H1 (cell line): ENCODE data around the gene ZBTB20. TPM values are rescaled to one million over a fixed set of nuclear protein-coding genes. Genes with fewer than 3 reads are reported as not detected.

Experiments
- CTCF ChIA-PET: fragments of 300-600 bp; sonication (Branson Sonifier 250); formaldehyde crosslinking; loops from one replicate; lab custom pipeline; 2021; ENCODE audit not compliant: partially characterized antibody; lab: Charles Lee
- POLR2A ChIA-PET: fragments of 300-600 bp; sonication (Branson Sonifier 250); formaldehyde crosslinking; loops from one replicate; lab custom pipeline; 2021; ENCODE audit warnings: inconsistent platforms; ENCODE audit not compliant: partially characterized antibody; lab: Charles Lee
- DNase-seq, 2 experiments: peaks; one replicate each; pipeline versions ENCODE4 v3.0.0 to v3.0.0-alpha.2; 2010 to 2022; ENCODE audit warnings: low spot score in 2 of 2, low read depth in 1 of 2, mixed read lengths in 1 of 2
- FAIRE-seq: peaks from 2 replicates; lab custom pipeline; 2011; peaks lifted over from hg19 to GRCh38; lab: Jason Lieb, UNC
- H2AFZ ChIP-seq: 2 replicates; pipeline ENCODE4 v1.8.1; 2012; ENCODE audit warnings: low read length, inconsistent platforms
- H2AK5ac ChIP-seq: 2 replicates; pipeline ENCODE4 v1.6.1; 2013; ENCODE audit warnings: low read depth, low read length
- H2BK120ac ChIP-seq: replicated peaks from 2 replicates; pipeline ENCODE3; 2013; ENCODE audit warnings: low read depth, low read length, inconsistent platforms
- H2BK12ac ChIP-seq: 2 replicates; pipeline ENCODE4 v1.6.1; 2013; ENCODE audit warnings: low read depth, low read length
- H2BK15ac ChIP-seq: 2 replicates; pipeline ENCODE4 v1.6.1; 2013; ENCODE audit warnings: low read length
- H2BK20ac ChIP-seq: 2 replicates; pipeline ENCODE4 v1.6.1; 2013; ENCODE audit warnings: low read length
- H2BK5ac ChIP-seq: 2 replicates; pipeline ENCODE4 v1.6.1; 2013; ENCODE audit warnings: low read depth, low read length
- H3K14ac ChIP-seq: 2 replicates; pipeline ENCODE4 v1.6.1; 2013; ENCODE audit warnings: inconsistent platforms; ENCODE audit not compliant: insufficient read length
- H3K18ac ChIP-seq: 2 replicates; pipeline ENCODE4 v1.6.1; 2013; ENCODE audit warnings: low read length; ENCODE audit errors: extremely low read depth
- H3K23ac ChIP-seq: 2 replicates; pipeline ENCODE4 v1.6.1; 2013; ENCODE audit warnings: inconsistent platforms; ENCODE audit not compliant: insufficient read length
- H3K23me2 ChIP-seq: 2 replicates; pipeline ENCODE4 v1.6.1; 2013; ENCODE audit warnings: low read depth, low read length
- H3K27ac ChIP-seq: 2 replicates; pipeline ENCODE4 v1.6.1; 2011; ENCODE audit warnings: low read depth, low read length, inconsistent platforms
- H3K27me3 ChIP-seq, 4 experiments: replicated peaks in 1 of 4; 1 replicate in 1 of 4; 2 replicates in 3 of 4; pipeline versions ENCODE4 v1.6.1 to v1.8.1; 2011 to 2013; ENCODE audit warnings: low read length in 3 of 4, mild to moderate bottlenecking in 3 of 4, inconsistent platforms in 2 of 4, mixed read lengths in 2 of 4, moderate library complexity in 1 of 4; ENCODE audit not compliant: control insufficient read depth in 3 of 4, insufficient read depth in 3 of 4; ENCODE audit errors: extremely low read depth in 1 of 4
- H3K36me3 ChIP-seq, 4 experiments: 2 replicates each; pipeline versions ENCODE4 v1.6.1 to v1.8.1; 2011 to 2013; ENCODE audit warnings: mild to moderate bottlenecking in 4 of 4, low read length in 3 of 4, moderate library complexity in 2 of 4, control low read depth in 1 of 4, inconsistent platforms in 1 of 4; ENCODE audit not compliant: insufficient read depth in 4 of 4, control insufficient read depth in 2 of 4
- H3K4ac ChIP-seq: replicated peaks from 2 replicates; pipeline ENCODE3; 2013; ENCODE audit warnings: low read length, low read depth, mixed read lengths, inconsistent platforms; ENCODE audit not compliant: insufficient read length
- H3K4me1 ChIP-seq, 4 experiments: replicated peaks in 1 of 4; 1 replicate in 1 of 4; 2 replicates in 3 of 4; pipeline versions ENCODE4 v1.6.1 to v1.8.1; 2011 to 2013; ENCODE audit warnings: low read length in 3 of 4, inconsistent platforms in 2 of 4, mixed read lengths in 1 of 4; ENCODE audit not compliant: insufficient read depth in 4 of 4, control insufficient read depth in 3 of 4
- H3K4me2 ChIP-seq, 2 experiments: 2 replicates each; pipeline versions ENCODE4 v1.6.1 to v1.8.1; 2011 to 2013; ENCODE audit warnings: low read depth in 2 of 2, low read length in 2 of 2, control low read depth in 1 of 2, inconsistent platforms in 1 of 2, mild to moderate bottlenecking in 1 of 2; ENCODE audit not compliant: insufficient read depth in 1 of 2
- H3K4me3 ChIP-seq, 4 experiments: fragments of 200-600, 300-600 bp in 1 of 4; sonication (generic), shearing (Covaris generic), sonication (Bioruptor Twin) in 1 of 4; 2 replicates each; pipeline versions ENCODE4 v1.5.1 to v1.8.1; 2011 to 2016; ENCODE audit warnings: low read length in 4 of 4, low read depth in 3 of 4, control low read depth in 2 of 4, inconsistent platforms in 2 of 4, mild to moderate bottlenecking in 2 of 4, mixed read lengths in 1 of 4, moderate library complexity in 1 of 4; ENCODE audit not compliant: insufficient read depth in 2 of 4; ENCODE audit errors: extremely low read depth in 1 of 4
- H3K56ac ChIP-seq: replicated peaks from 2 replicates; pipeline ENCODE3; 2013; ENCODE audit warnings: low read depth, mild to moderate bottlenecking, mixed read lengths, low read length, inconsistent platforms; ENCODE audit not compliant: insufficient read length
- H3K79me1 ChIP-seq: 2 replicates; pipeline ENCODE4 v1.6.1; 2013; ENCODE audit warnings: low read depth, low read length, control low read depth
- H3K79me2 ChIP-seq, 2 experiments: 2 replicates each; pipeline versions ENCODE4 v1.6.1 to v1.8.1; 2012 to 2013; ENCODE audit warnings: low read length in 2 of 2, mild to moderate bottlenecking in 2 of 2, inconsistent platforms in 1 of 2; ENCODE audit not compliant: insufficient read depth in 2 of 2, control insufficient read depth in 1 of 2
- H3K9ac ChIP-seq, 4 experiments: replicated peaks in 1 of 4; 1 replicate in 1 of 4; 2 replicates in 3 of 4; pipeline versions ENCODE4 v1.6.1 to v1.8.1; 2011 to 2013; ENCODE audit warnings: low read depth in 3 of 4, low read length in 3 of 4, control low read depth in 2 of 4, mild to moderate bottlenecking in 2 of 4, moderate library complexity in 2 of 4, inconsistent platforms in 1 of 4; ENCODE audit errors: extremely low read depth in 1 of 4
- H3K9me3 ChIP-seq, 2 experiments: 2 replicates each; pipeline versions ENCODE4 v1.6.1 to v1.8.1; 2012 to 2013; ENCODE audit warnings: mild to moderate bottlenecking in 2 of 2, moderate library complexity in 2 of 2, control low read depth in 1 of 2, inconsistent platforms in 1 of 2, low read depth in 1 of 2, low read length in 1 of 2, mixed read lengths in 1 of 2; ENCODE audit not compliant: insufficient read depth in 2 of 2
- H4K20me1 ChIP-seq, 2 experiments: replicated peaks in 1 of 2; 2 replicates each; pipeline versions ENCODE3 to v1.8.1; 2011 to 2013; ENCODE audit warnings: inconsistent platforms in 2 of 2, low read length in 2 of 2, mild to moderate bottlenecking in 1 of 2; ENCODE audit not compliant: insufficient read depth in 2 of 2, control insufficient read depth in 1 of 2
- H4K5ac ChIP-seq: 2 replicates; pipeline ENCODE4 v1.6.1; 2013; ENCODE audit warnings: low read length, low read depth, mixed read lengths, inconsistent platforms; ENCODE audit not compliant: insufficient read length
- H4K8ac ChIP-seq: 2 replicates; pipeline ENCODE4 v1.8.0; 2013; ENCODE audit warnings: mild to moderate bottlenecking, moderate library complexity, low read length, inconsistent platforms; ENCODE audit not compliant: insufficient read depth; ENCODE audit errors: extremely low read depth
- H4K91ac ChIP-seq: replicated peaks from 2 replicates; pipeline ENCODE3; 2013; ENCODE audit warnings: low read length, mixed read lengths, inconsistent platforms; ENCODE audit not compliant: insufficient read length
- BCL11A ChIP-seq, 2 experiments: IDR thresholded peaks; one replicate each; pipeline ENCODE4 v1.6.1; 2011; ENCODE audit warnings: low read depth in 2 of 2, low read length in 2 of 2, mild to moderate bottlenecking in 2 of 2
- EP300 ChIP-seq, 2 experiments: IDR thresholded peaks; 1 replicate in 1 of 2; 2 replicates in 1 of 2; pipeline ENCODE4 v1.6.1; 2011 to 2012; ENCODE audit warnings: low read depth in 2 of 2, low read length in 2 of 2, mild to moderate bottlenecking in 2 of 2, borderline replicate concordance in 1 of 2, inconsistent platforms in 1 of 2, moderate library complexity in 1 of 2
- FOSL1 ChIP-seq: IDR thresholded peaks from 2 replicates; pipeline ENCODE4 v1.6.1; 2011; ENCODE audit warnings: mild to moderate bottlenecking, low read depth, low read length, moderate library complexity; ENCODE audit not compliant: insufficient read depth
- NRF1 ChIP-seq: IDR thresholded peaks from 2 replicates; pipeline ENCODE4 v1.6.1; 2011; ENCODE audit warnings: mild to moderate bottlenecking, low read depth, low read length, improper control_type of control experiment
- POLR2A ChIP-seq, 2 experiments: IDR thresholded peaks; 1 replicate in 1 of 2; 2 replicates in 1 of 2; pipeline ENCODE4 v1.6.1; 2011; ENCODE audit warnings: low read depth in 2 of 2, low read length in 2 of 2, mild to moderate bottlenecking in 2 of 2; ENCODE audit errors: control extremely low read depth in 1 of 2
- RAD21 ChIP-seq, 2 experiments: IDR thresholded peaks in 1 of 2; conservative IDR thresholded peaks in 1 of 2; 2 replicates each; pipeline ENCODE4 v1.6.1; 2011; ENCODE audit warnings: low read depth in 2 of 2, low read length in 2 of 2, improper control_type of control experiment in 1 of 2, inconsistent platforms in 1 of 2, mild to moderate bottlenecking in 1 of 2, moderate library complexity in 1 of 2
- SP4 ChIP-seq: IDR thresholded peaks from 2 replicates; pipeline ENCODE4 v1.6.1; 2012; ENCODE audit warnings: low read length, inconsistent platforms
- TEAD4 ChIP-seq: IDR thresholded peaks from 2 replicates; pipeline ENCODE4 v1.6.1; 2012; ENCODE audit warnings: low read depth, low read length, inconsistent platforms, mixed read lengths
- ZNF274 ChIP-seq: IDR thresholded peaks from 2 replicates; pipeline ENCODE4 v1.7.0; 2012; ENCODE audit warnings: low read length, borderline replicate concordance; ENCODE audit errors: extremely low read depth
- WGBS, 2 experiments: shearing (Covaris generic) in 1 of 2; methylation state at CpG; one replicate each; pipeline versions ENCODE4 v1.1.6 to v1.1.7; 2013 to 2015; ENCODE audit warnings: low lambda C conversion rate in 2 of 2, mixed read lengths in 2 of 2, inconsistent platforms in 1 of 2, low coverage in 1 of 2, missing lambda C conversion rate in 1 of 2; ENCODE audit not compliant: insufficient replicate concordance in 2 of 2, insufficient coverage in 1 of 2, insufficient read length in 1 of 2; ENCODE audit errors: extremely low coverage in 1 of 2, missing lambda C conversion rate in 1 of 2; 5-methylcytosine and 5-hydroxymethylcytosine counted together
- polyA plus RNA-seq, 7 experiments: library from polyadenylated mRNA; depleted of rRNA in 3 of 7; stranded (reverse) in 5 of 7; unstranded in 2 of 7; fragments of >200 nt in 5 of 7; fragments of 200-250 nt in 2 of 7; gene quantifications; 1 replicate in 5 of 7; 2 replicates in 1 of 7; 4 replicates in 1 of 7; pipeline versions ENCODE4 v1.2.1 to v1.2.3, GENCODE V29; 2011 to 2013; ENCODE audit warnings: missing spikeins in 2 of 7, mixed read lengths in 2 of 7
- total RNA-seq: library from RNA; stranded (reverse); fragmentation: NEBNext Ultra II Directional; extraction: Animal tissue kit (Norgen Biotek cat#: 25700); gene quantifications from 2 replicates; pipeline ENCODE4 v1.2.1, GENCODE V29; 2021

Gene ZBTB20
- total and polyA plus RNA-seq, 2 of the 8 experiments (the other 6 are each of a cell fraction or from before 2014, with no cell fraction given) = 0.35 to 1.3 TPM

DNA sequence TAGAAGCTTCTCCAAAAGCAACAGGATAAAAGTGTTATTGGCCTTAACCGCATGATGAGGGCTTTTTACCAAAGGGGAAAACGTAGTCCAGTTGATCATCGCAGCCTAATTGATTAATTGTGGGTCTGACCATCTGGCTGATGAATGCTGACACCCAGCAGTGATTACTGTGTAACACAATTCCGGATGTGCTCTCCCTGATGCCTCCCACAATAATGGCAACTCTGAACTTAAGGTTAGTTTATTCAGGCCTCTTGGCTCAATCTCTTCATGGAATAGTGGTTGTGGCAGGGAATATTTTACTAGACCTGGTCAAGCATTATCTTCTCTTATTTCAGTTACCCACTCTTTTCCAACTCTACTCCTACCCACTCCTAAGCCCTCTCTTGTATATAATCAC, 520.3 kb downstream of the ZBTB20 start:
- Histone ChIP-seq H2AFZ (no peak overlapping the region), H3K23me2 (no peaks in the 10 kb centered on the region), H3K79me2 (no peaks in the 10 kb centered on the region), H3K9ac (no peak overlapping the region), H2BK120ac (no peak overlapping the region), H3K4me2 (no peak overlapping the region), H3K9me3 (no peaks in the 10 kb centered on the region), H4K5ac (no peak overlapping the region), H4K8ac (no peak overlapping the region), H4K91ac (no peak overlapping the region), H2BK15ac (no peak overlapping the region), H3K56ac (no peak overlapping the region), H3K4me3 (no peak overlapping the region), H3K36me3 (no peaks in the 10 kb centered on the region), H3K4ac (no peak overlapping the region), H2BK5ac (no peak overlapping the region), H3K79me1 (no peaks in the 10 kb centered on the region), H2BK12ac (no peak overlapping the region), H3K23ac (no peak overlapping the region), H3K18ac (no peak overlapping the region), H2BK20ac (no peak overlapping the region), H4K20me1 (no peaks in the 10 kb centered on the region), H2AK5ac (no peak overlapping the region), H3K4me1 (no peaks in the 10 kb centered on the region), H3K27ac (no peak overlapping the region), H3K14ac (no peak overlapping the region), H3K27me3 (no peaks in the 10 kb centered on the region)
- FAIRE-seq = no peak
- DNase-seq = no peak
- 92% methylated on average over 4 of the region's 4 CpGs; no CpG with 5 or more reads in 1 of the 2 experiments for WGBS, 2 experiments
- POLR2A ChIA-PET = no interaction called here
- CTCF ChIA-PET = no interaction called here
- TF ChIP-seq SP4 (no peak), FOSL1 (no peak), BCL11A (IDR thresholded peaks at IDR 0.05; ENCODE audit: low read depth in 2 of 2, low read length in 2 of 2) (no peak), RAD21 (IDR thresholded peaks at IDR 0.05 in 1 of 2, conservative IDR thresholded peaks at IDR 0.05 in 1 of 2; ENCODE audit: low read depth in 2 of 2, low read length in 2 of 2) (no peak), EP300 (IDR thresholded peaks at IDR 0.05; ENCODE audit: borderline replicate concordance in 1 of 2, low read depth in 2 of 2, low read length in 2 of 2) (no peak), TEAD4 (no peak), POLR2A (IDR thresholded peaks at IDR 0.05; ENCODE audit: control extremely low read depth in 1 of 2, low read depth in 2 of 2, low read length in 2 of 2) (no peak), NRF1 (no peak), ZNF274 (no peak)
